Activated CD8-positive, alpha-beta memory T cell treated with anti-CD3 and anti-CD28 coated beads, Interleukin-2, amount 50 U/mL, for 24 hours (primary cell): ENCODE results near the gene RPL28.
A peak's percentile ranks its signal among the peaks of the same experiment; 100 is the strongest.
"Not testable (repeated sequence)": the region's sequence is repeated elsewhere in the genome, so short reads cannot be mapped to it uniquely, and the experiment has no call there.

Source experiments
- DNase-seq: peaks from one replicate; pipeline ENCODE4 v3.0.0-alpha.2; 2020; ENCODE audit errors: extremely low read depth

RPL28 gene

DNA sequence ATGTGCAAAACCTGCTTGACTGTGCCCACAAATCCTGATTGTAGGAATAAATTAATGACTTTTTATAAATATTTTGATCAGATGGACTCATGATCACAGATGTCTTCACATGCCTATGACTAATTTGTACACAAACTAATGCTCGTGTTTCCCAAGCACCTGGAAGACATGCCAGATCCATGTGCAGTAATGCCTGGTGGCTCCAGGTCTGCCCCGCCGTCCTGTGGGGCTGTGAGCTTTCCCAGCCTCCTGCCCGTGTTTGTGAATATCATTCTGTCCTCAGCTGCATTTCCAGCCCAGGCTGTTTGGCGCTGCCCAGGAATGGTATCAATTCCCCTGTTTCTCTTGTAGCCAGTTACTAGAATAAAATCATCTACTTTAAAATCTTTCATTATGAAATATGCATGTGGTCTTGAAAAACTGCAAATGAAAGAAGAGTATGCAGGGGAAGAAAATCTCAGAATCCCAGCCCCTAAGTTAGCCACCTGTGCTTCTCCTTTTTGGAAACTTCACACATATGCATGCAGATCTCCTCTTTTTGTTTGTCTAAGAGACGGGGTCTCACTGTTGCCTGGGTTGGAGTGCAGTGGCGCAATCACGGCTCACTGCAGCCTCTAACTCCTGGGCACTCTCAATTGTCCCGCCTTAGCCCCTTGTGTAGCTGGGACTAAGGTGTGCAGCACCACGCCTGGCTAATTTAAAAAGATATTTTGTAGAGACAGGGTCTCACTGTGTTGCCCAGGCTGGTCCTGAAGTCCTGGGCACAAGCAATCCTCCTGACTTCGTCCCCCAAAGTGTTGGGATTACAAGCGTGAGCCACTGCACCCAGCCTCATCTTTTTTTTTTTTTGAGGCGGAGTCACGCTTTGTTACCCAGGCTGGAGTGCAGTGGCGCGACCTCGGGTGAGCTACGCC is 6.2 kb downstream of the RPL28 start:
- no peak for DNase-seq

DNA sequence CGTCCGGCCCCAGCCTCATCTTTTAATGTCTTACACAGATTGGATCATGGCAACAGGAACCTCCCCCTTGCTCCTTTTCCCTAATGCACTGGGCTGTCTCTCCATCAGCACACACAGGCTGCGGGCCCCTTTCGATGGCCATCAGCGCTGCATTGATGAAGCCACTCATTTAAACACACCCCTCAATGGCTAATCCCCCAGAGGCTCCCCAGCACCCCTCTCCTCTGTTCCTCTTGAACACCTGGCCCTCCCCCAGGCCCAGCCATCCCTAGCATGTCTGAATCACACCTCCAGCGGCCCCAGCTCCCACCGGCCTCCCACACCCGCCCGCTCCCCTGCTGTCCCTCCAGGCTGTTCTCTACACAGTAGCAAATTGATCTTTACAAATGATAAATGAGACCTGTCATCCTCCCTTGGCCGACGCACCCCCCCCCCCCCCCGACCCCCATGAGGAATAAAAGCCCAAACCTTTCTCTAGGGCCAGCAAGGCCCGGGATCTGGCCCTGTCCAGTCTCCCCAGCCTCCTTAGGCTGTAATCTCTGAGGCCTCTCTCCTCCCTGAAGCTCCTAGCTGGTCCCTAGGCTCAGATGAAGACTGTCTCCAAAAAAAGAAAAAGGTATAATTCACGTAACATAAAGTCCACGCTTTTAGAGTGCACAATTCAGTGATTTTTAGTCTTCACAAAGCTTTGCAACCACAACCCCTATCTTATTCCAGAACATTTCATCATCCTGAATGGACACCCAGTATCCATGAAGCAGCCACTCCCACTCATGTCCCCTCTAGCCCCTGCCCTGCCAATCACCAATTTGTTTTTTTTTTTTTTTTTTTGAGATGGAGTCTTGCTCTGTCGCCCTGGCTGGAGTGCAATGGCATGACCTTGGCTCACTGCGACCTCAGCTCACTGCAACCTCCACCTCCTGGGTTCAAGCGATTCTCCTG is 7.4 kb downstream of the RPL28 start:
- no peak for DNase-seq

DNA sequence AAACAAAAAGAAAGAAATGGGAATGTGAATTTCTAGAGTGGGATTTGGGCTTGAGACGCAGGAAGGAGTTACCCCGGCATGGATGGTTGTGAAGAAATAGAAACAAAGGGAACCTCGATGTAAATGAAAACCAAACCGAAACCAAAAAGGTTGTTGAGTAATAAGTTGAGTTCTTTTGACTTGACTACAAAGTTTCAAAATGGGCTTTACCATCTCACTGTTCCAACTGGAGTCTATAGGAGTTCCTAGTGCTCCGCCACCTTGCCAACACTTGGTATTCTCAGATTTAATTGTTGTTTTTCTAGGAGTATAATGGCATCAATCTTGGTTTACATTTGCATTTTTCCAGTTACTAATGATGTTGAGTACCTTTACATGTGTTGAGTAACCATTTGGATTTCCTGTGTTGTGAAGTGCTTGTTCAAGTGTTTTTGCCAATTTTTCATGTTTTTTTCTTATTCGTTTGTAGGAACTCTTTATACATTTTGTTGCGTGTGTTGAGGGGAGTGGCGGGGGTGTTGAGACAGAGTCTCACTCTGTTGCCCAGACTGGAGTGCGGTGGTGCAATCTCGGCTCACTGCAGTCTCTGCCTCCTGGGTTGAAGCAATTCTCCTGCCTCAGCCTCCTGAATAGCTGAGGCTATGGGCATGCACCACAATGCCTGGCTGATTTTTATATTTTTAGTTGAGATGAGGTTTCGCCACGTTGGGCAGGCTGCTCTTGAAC is 12.6 kb downstream of the RPL28 start:
- DNase-seq, result no peak

DNA sequence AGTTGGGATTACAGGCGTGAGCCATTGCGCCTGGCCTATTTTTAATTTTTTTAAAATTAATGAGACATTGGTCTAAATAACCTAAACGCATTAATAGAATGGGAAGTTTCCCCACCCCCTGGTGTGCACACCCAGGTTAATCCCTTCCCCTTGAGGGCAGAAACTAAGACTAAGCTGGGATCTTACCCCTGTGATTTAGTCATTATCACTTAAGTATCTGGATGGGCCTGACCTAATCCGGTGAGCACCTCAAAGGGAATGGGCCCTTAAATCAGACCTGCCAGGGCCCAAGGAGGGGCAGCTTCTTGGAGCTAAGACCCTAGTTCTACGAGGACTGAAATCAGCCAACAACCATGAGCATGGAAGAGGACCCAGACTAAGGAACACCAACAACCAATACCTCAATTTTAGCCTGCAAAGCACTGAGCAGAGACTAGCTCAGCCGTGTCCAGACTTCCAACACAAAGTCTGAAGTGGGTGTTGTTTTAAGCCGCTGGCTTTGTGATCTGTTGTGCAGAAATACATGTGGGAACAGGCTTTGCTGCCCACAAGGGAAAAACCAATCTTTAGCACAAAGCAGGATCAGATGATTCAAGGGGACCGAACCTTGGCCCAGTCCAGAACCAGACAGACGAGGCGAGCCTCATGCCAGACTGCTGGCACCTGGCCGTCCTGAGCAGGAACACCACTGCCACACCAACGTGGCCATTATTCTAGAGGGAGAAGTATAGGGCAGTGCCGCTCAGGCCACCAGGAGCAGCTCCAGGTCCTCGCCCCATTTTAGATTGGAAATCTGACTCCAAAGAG is 14.8 kb downstream of the RPL28 start:
- DNase-seq, result no peak

DNA sequence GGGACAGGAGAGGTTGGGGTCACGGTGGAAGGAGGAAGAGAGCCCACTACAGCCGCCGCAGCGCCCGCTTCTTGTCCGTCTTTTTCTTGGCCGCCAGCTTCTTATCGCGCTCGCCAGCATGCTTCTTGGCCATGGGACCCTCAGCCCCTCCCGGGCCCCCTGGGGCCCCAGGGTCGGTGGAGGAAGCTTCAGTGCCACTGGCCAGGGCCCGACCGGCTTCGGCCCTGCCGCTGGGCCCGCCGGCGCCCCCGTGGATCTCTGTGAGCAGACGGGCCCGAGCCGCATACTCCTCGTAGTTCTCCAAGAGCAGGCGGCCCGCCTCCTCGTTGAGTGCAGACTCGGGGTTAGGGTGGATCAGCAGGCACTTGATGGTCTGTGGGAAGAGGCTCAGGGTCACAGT is 15.7 kb downstream of the RPL28 start:
- not testable (repeated sequence) for DNase-seq

DNA sequence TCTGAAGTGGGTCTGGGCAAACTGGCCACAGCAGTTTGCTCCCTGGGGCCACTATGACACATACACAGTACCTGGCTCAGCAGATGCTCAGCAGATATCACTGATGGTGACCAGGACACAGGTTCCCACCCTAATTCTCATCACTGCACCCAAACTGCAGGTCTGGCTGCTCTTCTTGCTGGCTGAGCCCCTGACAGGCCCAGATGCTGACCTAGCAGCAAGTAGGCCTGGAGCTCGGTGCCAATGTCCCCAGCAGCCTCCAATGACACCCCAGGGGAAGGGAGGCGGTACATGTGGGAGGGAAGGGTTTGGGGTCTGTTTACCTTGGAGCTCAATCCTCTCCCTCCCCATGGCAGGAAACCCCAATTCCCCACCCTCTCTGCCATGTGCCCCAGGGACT is 16.8 kb downstream of the RPL28 start:
- no peak for DNase-seq

DNA sequence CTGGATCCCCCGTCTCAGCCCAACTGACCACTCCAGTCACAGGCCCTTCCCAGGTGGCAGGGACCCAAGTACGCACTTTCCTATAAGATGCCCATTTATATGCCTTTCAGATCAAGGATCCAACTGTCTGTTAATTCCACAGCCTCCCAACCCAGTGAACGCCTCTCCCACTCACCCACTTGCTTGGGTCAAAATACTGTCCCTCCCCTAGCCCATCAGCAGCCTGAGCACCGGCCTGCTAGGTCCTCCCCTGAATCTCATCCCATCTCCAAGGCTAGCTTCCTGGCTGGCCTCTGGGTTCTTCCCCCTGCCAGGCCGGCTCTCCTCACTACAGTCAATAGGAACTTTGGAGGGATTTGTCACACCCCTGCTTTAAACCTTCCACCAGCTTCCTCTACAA is 19.9 kb downstream of the RPL28 start:
- no peak for DNase-seq

DNA sequence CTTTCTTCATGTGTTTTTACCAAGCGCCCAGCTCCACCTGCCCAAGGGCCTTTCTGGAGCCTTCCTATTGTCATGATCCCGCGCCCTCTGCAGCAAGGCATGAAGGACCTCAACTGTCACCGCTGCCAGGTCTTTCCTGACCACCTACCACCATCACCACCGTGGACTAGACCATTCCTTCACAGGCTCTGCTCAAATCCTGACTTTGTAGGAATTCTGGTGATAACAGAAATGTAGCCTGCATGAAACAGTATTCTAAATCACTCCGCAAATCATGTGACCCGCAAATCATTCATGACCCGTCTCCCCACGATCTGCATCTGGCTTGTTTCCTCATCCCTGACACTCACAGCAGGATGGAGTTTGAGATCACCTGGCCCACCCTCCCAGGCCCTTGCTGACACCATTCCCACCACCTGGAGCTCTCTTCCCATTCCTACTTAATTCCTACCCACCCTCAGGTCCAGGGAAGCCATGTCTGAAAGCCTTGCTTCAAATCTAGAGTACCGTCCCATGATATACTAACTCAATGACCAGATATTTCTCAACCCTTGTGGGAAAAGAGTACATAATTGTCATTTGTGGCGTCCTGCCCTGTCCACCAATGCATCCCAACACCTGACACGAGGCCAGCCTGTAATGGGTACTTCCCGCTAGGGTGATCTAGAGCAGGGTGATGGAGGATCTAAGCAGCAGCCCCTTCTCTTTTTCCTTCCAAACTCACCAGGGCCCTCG is 20.5 kb downstream of the RPL28 start:
- no peak for DNase-seq

DNA sequence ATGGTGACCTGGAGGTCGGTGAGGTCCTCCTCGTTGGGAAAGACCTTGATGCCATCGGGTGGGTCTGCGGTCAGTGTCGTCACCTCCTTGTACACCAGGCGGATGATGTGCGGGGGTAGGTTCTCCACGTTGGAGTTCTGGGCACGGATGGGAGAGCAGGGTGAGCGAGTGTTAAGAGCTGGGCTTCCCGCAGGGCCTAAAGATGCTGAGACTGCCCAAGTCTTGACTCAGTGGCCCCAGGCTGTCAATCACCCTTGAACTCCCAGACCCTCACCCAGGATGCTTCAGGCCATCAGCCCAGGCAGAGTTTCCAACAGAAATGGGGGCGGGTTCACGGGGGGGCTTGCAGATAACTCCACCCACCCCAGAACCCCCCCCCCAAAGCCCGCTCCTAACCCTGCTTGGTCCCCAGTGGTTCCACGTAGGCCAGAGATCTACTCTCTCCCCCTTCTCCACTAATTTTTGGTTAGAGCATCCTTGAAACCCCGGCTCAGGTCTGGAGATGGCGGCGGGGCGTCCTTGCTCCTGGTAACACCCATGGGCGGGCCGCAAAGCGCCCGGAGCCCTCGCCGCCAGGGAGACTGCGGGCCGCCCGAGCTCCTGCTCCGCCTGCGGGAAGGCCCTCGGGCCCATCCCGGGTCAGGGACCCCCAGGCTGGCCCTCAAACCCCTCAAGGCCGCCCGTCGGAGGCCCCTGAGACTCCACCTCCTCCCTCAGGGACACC is 21.3 kb downstream of the RPL28 start:
- no peak for DNase-seq

DNA sequence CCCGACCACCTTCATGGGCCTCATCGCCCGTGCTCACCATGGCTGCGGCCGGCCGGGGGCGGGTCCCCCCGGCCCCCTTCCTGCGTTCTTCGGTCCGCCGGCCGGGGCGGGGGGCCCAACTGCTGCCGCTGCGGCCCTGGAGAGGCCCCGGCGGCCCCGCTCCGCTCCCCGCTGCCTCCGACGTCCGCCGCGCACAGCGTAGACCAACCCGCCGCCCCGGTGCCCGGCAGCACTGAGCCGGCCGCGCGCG is 21.7 kb downstream of the RPL28 start, which contains the start of gene UBE2S:
TSS of gene UBE2S (minus strand) at position 239 of the 250 bp plus-strand sequence. CDS start at position 40, 199 bp downstream.
- not testable (repeated sequence) for DNase-seq

DNA sequence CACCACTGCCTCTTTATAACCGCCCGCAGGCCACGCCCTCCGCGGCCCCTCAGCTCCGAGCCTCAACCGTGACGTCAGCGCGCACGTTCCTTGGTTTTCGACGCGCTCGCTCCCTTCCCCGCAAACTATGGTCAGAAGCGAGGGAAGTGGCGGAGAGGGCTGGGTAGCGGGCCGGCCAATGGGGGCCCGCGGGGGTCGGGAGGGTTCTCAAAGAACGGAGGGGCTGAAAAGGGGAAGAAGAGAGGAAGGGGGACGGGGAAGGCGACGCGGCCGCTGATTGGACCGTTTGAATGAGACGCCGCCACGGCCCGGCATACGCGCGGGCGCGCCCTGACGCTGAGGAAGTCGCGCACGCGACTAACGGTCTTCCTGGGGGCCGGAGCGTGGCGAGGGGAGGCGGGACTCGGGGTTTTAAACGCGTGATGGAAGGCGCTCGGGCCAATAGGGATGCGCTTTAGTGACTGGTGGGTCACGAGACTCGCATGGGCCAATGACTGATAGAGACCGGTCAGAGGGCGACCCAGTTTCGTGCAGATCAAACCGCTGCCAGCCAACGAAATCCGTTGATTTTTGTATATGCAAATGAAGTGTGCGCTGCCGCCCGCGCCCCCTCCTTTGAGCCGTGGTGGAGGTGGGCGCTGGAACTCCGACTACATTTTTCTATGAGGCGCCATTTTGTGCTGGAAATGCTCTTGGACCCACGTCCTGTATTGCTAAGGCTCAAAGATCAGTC is 22.2 kb downstream of the RPL28 start:
- DNase-seq, result peak; percentile 92

DNA sequence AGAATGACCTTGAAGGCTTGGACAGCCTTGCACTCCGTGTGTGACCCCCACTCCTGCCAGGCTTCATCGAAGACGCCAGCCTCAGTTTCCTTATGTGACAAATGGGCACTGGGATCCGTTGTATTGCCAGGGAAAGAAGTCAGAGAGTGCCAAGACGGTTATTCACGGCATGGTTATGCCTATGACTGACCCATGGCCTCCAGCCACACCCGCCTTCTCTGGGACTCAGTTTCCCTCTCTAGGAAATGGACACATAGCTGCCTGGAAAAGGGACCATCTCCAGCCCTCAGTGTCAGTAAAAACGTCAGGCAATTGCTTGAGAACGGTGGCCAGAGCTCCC is 22.8 kb downstream of the RPL28 start:
- no peak for DNase-seq

DNA sequence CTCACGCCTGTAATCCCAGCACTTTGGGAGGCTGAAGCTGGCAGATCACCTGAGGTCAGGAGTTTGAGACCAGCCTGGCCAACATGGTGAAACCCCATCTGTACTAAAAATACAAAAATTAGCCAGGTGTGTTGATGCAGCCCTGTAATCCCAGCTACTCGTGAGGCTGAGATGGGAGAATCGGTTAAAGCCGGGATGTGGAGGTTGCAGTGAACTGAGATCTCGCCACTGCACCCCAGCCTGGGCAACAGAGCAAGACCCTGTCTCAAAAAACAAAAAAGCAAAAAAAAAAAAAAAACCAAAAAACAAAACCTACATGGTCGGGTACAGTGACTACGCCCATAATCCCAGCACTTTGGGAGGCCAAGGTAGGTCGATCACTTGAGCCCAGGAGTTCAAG is 23.4 kb downstream of the RPL28 start:
- not testable (repeated sequence) for DNase-seq

DNA sequence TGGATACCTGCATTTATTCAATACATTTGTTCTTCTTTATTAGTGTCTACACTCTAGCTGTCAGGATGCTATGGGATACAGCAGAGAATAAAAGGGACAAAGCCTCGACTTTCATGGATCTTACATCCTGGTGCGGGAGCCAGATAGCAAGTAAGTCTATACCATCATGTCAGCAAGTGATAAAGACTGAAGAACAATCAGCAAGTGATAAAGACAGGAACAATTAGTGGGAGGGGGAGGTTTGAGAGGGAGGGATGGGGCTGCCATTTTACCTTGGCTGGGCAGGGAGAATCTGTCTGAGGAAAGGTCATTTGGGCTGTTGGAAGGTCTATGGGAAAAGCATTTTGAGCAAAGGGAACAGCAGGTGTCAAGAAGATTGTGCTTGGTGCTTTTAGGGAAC is 24.4 kb downstream of the RPL28 start:
- no peak for DNase-seq

DNA sequence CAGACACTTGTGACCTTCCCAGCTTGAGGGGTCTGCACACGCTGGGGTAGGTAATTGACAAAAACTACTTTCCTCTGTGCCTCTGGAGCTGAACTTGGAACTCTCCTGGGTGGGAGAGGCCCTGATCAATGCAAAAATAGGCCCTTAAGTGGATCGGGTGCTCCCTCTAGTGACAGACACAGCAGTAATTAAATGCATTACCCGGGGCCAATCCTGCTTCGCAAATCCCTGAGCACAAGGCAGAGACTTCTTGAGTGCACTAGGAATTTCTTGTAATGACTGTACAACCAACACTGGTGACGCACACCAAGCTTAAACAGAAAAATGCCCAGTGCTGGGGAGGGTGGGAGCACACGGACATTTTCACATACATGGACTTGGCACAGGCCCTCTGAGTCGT is 32.5 kb downstream of the RPL28 start:
- no peak for DNase-seq

DNA sequence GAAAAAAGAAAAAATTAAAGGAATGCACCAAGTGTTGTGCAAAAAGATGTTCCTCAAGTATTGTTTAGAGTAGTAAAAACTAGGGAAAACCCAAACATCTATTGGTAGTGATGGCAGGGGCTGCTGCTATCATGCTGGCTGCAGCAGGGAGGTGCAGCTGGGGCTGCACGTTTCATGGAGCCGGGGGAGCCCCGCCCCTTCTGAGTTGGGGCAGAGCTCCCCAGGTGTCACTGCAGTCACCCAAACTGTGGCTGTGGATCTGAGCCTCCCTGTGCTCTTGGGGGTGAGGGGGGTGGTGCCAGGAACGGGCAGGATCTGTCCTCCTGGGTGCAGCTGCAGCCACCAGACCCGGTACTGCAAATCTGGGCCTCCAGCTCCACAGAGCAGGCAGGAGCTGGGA is 33.4 kb downstream of the RPL28 start:
- DNase-seq, result no peak

DNA sequence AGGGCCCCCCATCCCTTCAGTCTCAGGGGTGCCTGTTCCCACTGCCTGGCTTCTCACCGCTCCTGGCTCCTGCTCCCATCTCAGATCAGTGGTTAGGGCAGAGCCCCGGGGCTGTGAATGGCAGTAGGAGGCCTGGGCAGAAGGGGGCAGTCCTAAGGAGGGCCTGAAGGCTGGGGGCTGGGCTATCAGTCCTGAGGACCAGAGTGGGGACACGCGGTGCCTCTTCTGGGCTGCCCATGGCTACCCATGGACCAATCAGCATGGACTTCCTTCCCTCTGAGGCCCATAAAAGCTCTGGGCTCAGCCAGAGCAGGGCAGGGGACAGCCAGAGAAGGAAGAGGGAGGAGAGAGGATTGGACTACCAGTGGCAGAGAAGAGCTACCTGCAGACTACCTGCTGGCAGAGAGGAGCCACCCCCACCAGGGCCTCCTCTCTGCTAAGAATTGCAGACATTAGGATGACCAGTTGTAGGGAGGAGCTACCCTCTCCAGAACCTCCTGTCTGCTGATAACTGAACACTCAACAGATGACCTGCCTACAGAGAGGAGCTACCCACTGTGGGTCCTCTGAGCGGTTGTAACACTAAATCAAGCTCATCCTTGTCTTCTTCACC is 34.0 kb downstream of the RPL28 start:
- DNase-seq, result no peak

DNA sequence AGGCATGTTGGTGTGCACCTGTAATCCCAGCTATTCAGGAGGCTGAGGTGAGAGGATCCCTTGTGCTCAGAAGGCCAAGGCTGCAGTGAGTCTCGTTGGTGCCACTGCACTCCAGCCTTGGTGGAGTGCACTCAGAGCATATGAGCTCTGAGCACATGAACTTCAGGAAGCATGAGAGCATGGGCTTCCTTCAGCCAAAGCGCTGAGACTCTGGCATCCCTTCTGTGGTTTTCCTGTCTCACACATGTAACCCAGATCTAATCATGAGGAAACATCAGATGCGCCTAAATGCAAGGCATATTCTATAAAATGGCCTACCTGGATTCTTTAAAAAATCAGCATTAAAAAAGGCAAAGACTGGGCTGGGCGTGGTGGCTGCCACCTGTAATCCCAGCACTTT is 35.5 kb downstream of the RPL28 start:
- not testable (repeated sequence) for DNase-seq
